Lower leg skin (tissue), 4 donors: ENCODE results near the gene SMOC2. TPM values are rescaled to one million over a fixed set of nuclear protein-coding genes. Genes with fewer than 3 reads are reported as not detected.

Experiments used
- DNase-seq, 2 donors: peaks; one replicate each; pipeline ENCODE4 v3.0.0-alpha.2; 2019; ENCODE audit warnings: low spot score in 2 of 2
- H3K4me3 ChIP-seq: fragments of 200-600 bp; sonication (generic); 2 replicates; pipeline ENCODE4 v1.5.1; 2017; ENCODE audit warnings: mild to moderate bottlenecking, low read depth; ENCODE audit not compliant: poor library complexity, severe bottlenecking
- CTCF ChIP-seq, 3 donors: fragments of 450-650 bp; IDR thresholded peaks; one replicate each; pipeline ENCODE4 v1.5.1; 2016; ENCODE audit warnings: antibody characterized with exemption in 3 of 3, mild to moderate bottlenecking in 3 of 3, moderate library complexity in 2 of 3
- POLR2A ChIP-seq, 2 donors: fragments of 450-650 bp; IDR thresholded peaks; one replicate each; pipeline ENCODE4 v1.6.1; 2016 to 2017; ENCODE audit warnings: antibody characterized with exemption in 2 of 2, mild to moderate bottlenecking in 1 of 2, moderate library complexity in 1 of 2
- WGBS, 2 donors: methylation state at CpG; one replicate each; pipeline ENCODE4 v1.1.5; 2018; 5-methylcytosine and 5-hydroxymethylcytosine counted together
- intact Hi-C: fragments of 100-400 bp; cut with DNase I; formaldehyde crosslinking; loops from one replicate; pipeline ENCODE4 v1.15.0; 2023; ENCODE audit warnings: low total_unique reads
- total RNA-seq, 4 donors: library from RNA; depleted of rRNA; stranded (reverse); fragments of >200 nt; gene quantifications; one replicate each; pipeline ENCODE4 v1.1.0, GENCODE V29; 2016

The SMOC2 gene
- total RNA-seq, 4 donors from 2014 or later, result 12.5 to 26.1 (median 13.0) TPM

DNA sequence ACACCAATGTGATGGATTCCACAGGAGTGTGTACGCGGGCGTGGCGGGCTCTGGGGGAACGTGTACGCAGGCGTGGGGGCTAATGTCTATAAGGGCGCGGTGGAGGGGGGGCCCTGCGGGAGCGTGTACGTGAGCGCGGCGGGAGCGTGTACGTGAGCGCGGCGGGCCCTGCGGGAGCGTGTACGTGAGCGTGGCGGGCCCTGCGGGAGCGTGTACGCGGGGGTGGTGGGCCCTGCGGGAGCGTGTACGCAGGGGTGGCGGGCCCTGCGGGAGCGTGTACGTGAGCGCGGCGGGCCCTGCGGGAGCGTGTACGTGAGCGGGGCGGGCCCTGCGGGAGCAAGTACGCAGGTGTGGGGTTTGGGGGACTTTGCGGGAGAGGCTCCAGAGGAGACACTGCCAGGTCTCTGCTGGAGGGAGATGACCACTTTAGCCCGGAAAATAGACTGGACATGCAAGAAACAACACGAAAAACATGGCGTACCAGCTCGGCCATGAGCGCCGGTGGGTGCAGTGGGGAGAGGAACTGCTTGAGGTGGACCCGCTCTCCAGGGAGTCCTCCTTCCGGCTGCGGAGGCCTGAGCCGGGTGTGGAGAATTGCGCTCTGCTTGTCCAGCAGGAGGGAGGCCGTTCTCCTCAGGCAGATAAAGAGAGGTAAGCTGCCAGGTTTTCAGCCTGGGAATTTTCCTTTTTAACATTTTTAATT lies 27.8 kb upstream of the SMOC2 start:
- TF ChIP-seq POLR2A (IDR thresholded peaks at IDR 0.05), result no peak
- TF ChIP-seq CTCF (IDR thresholded peaks at IDR 0.05), result no peak
- intact Hi-C loops, result no loop called here
- DNase-seq, result no peak
- no peak overlapping the region for H3K4me3 ChIP-seq
- WGBS, 2 donors, result 94 to 96% methylated on average over 58 to 59 of the region's 59 CpGs

GRCh38 chr6:168413856-168414255 lies 27.1 kb upstream of the SMOC2 start:
- intact Hi-C loops, result no loop called here
- DNase-seq, result no peak
- 86 to 93% methylated on average over 17 of the region's 17 CpGs for WGBS, 2 donors
- no peak for TF ChIP-seq CTCF (IDR thresholded peaks at IDR 0.05)
- H3K4me3 ChIP-seq, result no peak overlapping the region

- intact Hi-C loops, result no loop called here
- DNase-seq, result no peak
- no peak for TF ChIP-seq POLR2A (IDR thresholded peaks at IDR 0.05)
- no peak for TF ChIP-seq CTCF (IDR thresholded peaks at IDR 0.05)
- H3K4me3 ChIP-seq, result no peak overlapping the region
- 58 to 67% methylated on average over 14 of the region's 14 CpGs for WGBS, 2 donors
These were observed 26.5 kb upstream of the SMOC2 start for GRCh38 chr6:168414336-168415097.

GRCh38 chr6:168415098-168415992 lies 25.6 kb upstream of the SMOC2 start:
- WGBS, 2 donors, result 69% methylated on average over 26 of the region's 26 CpGs
- TF ChIP-seq POLR2A (IDR thresholded peaks at IDR 0.05) (no peak), CTCF (IDR thresholded peaks at IDR 0.05) (no peak)
- no peak for DNase-seq
- intact Hi-C loops, result no loop called here
- H3K4me3 ChIP-seq, result no peak overlapping the region

- TF ChIP-seq POLR2A (IDR thresholded peaks at IDR 0.05) (no peak), CTCF (IDR thresholded peaks at IDR 0.05) (no peak)
These were observed 24.9 kb upstream of the SMOC2 start for GRCh38 chr6:168415993-168416530.

More at GRCh38 chr6:168415993-168416530, 24.9 kb upstream of the SMOC2 start:
- H3K4me3 ChIP-seq, result no peak overlapping the region
- DNase-seq, result no peak
- WGBS, 2 donors, result 77 to 92% methylated on average over 12 to 15 of the region's 15 CpGs
- intact Hi-C loops, result no loop called here
